NCI-H2196 treated with DMSO at 0.1 percent for 48 hours (cell line): Measurements from ENCODE around the gene EYA4.

Experiments used
- DNase-seq: peaks from one replicate; lab custom pipeline; 2025; ENCODE audit not compliant: unreplicated experiment; lab: John Stamatoyannopoulos, UW

EYA4 gene

DNA sequence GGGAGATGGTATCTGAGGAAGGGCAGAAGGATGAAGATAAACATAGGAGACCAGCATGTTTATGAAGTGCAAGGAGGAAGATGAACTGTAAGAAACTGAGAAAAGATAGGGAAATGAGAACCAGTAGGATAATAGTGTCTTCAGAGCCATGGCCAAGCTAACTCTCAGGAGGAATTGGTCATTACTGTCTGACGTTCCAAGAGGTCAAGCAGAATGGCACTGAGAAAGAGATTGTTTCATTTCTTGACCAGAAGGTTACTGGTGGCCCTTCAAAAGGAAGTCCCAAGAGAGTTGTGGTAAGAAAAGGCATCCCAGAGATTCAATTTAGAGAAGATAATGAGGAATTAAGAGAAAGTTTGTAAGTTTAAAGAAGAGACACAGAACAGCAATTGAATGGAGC, 47.5 kb downstream of the EYA4 start:
- no peak for DNase-seq

DNA sequence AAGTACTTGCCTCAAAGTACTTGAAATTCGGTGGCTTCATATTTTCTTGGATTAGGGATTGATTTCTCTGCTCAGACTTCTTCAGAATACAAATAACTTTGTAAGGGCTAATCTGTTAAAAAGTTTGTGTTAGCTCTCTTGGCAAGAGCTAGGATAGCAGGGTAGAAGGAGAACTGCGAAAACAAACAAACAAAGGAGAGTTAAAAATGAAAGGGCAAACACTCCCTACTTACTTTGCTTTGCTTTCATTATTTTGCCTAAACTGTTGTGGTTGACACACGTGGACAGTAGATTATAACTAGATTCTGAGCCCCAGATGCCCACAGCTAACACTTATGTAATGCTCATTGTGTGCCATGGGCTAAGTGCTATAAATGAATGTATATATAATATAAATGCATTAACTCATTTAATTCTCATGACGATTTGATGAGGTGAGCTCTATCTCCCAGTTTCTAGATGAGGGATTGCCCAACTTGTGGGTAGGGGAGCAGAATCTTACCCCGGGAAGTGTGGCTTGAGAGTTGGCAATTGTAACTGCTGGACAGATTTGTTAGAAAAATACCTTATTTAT, 48.7 kb downstream of the EYA4 start:
- no peak for DNase-seq

DNA sequence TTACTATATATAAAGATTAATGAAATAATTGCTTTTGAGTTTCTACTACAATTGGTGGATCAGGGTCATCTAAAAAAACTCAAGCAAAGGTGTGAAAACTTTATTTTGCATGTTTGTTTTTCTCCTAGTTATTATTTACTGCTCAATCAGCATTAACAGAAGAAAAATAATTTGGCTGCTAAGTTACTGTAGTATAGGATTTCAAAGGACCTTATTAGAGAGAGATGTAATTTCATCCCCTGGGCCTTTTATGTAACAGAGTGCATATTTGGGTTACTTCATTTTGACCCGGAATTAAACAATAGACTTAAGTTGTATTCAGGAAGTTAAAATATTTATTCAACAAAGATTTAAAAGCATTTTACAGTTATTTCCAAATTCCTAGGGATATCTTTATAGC, 49.8 kb downstream of the EYA4 start:
- DNase-seq = no peak

DNA sequence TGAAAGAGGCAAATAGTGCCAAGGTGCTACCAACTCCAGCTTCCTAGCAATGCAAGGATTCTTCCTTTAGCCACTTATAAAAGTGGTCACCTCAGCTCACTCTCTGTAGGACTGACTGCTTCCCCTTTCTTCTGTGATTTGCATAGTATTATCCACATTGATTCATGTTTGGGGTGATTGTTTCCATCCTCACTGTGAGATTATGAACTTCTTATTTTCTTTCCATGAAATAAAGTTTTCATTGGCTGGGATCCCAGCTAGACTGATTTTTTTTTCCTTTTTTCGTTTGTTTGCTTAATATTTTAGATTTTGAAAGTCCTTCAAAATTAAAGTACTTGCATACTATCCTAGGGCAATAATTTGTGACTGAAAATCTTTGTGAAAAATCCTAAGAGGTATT, 50.5 kb downstream of the EYA4 start:
- no peak for DNase-seq

DNA sequence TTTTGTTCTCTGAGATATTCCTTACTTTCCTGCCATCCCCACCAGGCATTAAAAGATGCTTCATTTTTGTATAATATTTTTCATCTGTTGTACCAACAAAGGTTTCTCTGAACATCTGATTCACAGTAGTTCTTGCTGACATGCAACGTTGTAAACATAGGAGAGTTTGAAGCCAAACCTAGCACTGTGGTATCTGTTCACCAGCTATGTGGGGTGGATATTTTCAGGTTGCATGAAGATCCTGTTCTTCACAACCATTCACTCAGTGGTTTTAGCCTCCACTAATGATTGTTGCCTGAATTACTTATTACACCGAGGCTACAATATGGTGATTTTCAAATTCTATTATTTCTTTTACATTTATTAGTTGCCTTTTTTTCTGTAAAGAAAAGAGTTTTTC, 56.5 kb downstream of the EYA4 start:
- no peak for DNase-seq

DNA sequence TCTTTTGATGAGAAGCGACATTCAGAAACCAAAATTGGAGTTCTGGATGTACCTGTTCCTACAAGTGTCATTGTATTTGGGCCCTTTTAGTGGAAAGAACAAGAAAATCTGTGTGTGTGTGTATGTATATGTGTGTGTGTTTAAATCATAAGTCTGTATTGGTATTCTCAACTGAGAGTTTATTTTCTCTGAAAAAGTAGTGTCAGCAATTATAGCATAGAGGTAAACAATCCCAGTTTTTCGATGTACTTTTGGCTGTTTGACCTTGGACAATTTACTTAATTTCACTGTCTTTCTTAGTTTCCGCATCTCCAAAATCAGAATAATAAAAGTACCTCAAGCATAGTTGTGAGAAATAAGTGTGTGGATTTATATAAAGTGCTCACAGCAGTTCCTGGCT, 57.2 kb downstream of the EYA4 start:
- no peak for DNase-seq

DNA sequence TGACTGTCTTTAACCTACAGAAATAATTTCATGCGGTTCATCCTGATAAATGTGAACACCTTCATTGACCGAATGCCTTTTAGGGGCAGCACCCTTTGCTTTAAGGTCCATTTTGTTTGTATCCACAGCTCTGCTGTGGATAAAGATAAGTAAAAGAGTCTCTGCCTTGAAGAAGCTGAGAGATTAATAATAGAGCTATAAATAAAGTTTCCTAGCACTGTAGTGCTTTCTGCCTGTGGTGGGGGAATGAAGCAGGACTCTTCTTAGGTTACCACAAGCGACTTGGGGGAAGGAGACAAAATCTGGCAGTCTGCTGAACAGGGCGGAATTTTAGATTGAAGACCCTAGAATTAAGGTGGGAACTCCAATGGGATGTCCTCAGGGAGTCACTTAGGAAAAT, 57.6 kb downstream of the EYA4 start:
- no peak for DNase-seq

DNA sequence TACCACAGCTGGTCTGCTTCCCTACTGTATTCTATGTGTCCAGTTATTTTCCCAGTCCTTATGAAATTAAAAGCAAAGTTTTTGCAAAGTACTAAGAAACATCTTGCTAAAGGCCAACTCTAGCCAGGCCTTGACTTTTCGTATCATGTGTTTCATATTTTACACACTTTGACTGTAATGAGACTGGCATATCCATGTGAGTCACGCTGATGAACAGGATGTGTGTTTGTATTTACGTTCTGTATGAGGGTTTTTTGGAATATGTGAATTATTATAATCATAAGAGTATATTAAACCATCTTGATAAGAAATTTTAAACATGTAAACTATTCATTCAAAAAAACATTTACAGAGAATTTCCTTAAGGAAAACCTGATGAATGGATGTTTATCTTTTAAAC, 59.7 kb downstream of the EYA4 start:
- no peak for DNase-seq

DNA sequence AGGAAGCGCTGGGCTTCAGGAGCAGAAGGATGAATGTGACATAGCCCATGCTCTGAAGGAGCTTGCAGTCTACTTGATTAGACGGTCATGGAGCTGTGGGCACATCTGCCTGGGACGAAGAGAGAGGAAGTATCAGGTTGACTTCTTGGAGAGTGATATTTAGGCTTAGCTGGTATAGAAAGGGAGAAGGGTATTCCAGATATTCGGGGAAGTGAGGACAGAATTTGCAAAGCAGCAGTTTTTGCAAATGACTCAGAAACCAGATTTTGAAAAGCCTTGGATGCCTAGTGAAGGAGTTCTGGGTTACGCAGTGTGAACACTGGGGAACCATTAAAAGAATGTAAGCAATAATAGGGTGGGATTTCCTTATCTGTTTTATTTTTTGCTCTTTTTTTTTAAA, 60.7 kb downstream of the EYA4 start:
- DNase-seq = no peak

DNA sequence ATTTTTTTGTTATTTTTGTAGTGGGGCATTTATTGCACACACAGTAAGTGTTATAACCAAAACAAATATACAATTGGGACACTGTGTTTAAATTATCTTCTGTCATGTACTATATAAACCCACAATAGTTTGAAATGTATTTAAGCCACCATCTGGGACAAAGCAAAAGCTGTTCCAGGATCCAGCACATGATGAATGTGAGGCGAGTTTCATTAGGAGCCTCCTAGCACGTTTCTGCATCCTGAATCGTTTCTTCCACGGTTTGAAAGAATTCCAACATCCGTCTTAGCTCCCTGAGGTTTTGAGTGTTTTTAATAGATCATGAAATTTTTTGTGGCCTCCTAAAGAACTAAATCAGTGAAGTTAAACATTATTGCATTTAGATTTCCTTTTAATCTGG, 65.8 kb downstream of the EYA4 start:
- DNase-seq = no peak

DNA sequence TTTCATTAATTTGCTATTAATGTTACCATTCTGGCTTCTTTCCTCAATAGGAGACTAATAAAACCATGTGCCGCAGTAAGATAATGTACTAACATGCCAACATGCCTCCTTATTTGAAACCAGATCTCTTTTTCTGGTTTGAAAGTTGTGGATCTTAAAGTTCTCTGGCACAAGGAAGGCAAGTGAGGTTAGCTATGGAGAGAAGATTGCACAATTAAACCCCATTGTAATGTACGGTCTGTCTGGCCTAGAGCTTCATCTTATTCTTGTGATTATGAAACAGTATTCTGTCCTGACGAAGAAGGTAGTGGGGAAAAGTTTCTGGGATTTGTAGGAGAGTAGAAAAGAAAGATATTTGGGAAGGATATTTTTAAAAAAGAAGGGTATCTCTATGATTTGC, 68.4 kb downstream of the EYA4 start:
- DNase-seq = no peak

DNA sequence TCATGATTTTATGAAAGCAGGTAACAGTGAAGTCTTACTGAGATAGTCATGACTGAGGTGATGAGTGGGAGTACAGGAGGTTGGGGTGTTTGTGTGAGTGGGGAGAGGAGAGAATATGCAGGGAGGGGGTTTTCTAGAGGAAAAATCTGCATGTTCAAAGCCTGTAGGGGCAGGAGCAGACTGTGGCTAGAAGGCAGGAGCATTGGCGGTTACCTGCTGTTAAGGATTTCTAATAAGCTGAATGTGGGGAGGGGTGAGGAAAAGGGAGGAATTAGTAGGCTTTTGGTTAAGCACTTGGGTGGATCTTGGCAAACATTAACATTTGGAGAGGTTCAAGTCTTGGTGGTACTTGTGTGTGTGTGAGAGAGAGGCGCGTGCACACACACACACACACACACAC, 70.8 kb downstream of the EYA4 start:
- DNase-seq = no peak

DNA sequence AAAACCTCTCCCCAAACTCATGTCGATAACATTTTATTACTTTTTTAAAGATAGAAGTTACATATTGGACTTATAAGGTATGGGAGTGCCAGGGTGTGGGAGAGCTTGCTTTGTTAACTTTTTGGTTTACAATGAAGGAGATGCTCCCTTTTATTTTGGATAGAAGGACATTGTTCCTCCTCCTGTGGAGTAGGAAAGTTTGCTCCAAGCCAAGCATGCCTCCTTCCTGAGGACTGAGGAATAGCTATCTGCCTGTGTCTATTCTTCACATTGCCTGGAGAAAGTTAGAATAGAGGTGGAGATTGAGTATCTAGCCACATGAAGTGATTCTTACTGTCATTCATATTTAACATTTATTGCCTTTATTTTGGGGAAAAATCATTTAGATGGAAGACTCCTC, 71.9 kb downstream of the EYA4 start:
- DNase-seq = no peak

DNA sequence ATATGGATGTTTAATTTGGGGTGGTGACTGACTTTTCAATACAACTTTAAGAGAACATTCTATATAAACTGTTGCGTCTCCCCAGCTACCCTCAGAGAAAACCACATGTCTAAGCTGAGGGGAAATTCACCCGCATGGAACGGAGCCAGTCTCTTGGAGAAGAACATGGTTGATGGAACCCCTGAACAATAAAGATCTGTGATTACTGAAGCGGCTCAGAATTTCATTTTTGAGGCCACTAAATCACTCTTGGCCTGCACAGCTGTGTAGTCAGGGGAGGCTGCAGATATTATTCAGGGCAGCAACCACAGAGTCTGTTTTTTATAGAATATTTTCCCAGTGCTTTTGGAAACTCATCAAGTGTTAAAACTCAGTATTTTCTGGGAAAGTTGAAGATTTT, 73.8 kb downstream of the EYA4 start:
- DNase-seq = no peak

DNA sequence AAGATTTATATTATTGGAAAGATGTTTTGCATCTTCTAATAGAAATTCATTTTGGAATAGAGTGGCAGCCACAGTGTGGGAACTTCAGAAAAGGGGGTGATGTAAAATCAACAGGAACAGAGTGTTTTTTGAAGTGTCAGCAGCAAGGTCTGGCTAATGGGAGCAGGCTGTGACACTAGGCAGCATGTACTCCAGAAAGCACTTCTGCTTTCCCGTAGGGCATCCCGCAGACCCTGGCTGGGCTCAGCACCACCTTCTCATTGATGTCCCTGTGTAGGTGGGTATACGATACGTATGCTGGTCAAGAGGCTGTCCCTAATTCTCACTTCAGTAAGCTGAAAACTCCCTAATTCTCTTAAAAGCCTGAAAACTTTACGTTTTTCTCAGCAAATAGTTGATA, 74.7 kb downstream of the EYA4 start:
- no peak for DNase-seq

DNA sequence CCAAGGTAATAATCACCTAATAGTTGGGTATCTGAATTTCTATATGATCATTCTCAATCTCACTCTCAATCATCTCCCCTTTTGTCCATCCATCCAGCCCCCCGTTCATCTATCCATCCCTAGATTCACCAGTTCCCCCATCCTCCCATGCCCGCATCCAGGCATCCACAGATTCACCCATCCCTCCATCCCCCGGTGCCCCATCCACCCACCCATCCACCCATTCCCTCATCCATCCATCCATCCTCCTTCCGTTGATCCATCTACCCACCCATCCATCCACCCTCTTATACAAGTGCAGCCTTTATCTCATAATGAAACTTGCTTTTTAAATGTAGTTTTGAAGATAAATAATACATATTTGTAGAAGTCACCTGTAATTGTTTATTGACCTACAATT, 76.5 kb downstream of the EYA4 start:
- DNase-seq = no peak

DNA sequence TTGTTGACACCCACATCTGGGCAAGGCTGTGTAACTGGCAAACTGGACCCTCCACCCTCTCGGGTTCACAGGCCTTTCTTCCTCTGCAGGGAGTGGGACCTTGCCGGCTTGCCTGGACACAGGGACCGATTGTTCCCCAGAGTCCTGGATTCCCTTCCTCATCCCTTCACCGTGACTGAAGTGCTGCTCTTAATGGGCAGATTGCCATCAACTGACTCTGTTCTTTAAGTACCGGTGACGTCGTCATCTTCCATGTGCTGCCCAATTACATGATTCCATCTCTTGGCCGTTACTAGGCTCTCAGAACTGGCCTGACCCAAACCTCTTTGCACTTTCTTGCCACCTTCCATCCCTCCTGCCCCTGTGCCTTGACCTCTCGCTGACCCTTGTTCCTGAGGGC, 85.4 kb downstream of the EYA4 start:
- DNase-seq = peak; percentile 49

DNA sequence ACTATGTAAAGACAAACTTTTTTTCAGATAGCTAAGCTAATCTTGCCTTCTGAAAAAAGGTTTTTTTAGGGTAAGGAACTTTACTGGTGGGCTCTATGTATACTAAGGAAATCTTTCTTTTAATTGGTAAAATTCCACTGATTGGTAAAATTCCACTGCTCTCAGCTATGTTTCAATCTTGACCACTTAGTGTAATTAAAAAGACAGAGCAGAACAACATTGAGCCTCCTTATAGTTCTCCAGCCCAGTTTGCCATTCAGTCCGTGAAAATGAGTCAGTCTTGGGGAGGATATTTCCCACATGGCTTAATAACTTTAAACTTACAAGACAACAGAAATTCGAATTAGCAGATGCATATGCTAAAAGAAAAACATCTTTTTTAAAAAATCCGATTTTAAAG, 92.7 kb downstream of the EYA4 start:
- no peak for DNase-seq

DNA sequence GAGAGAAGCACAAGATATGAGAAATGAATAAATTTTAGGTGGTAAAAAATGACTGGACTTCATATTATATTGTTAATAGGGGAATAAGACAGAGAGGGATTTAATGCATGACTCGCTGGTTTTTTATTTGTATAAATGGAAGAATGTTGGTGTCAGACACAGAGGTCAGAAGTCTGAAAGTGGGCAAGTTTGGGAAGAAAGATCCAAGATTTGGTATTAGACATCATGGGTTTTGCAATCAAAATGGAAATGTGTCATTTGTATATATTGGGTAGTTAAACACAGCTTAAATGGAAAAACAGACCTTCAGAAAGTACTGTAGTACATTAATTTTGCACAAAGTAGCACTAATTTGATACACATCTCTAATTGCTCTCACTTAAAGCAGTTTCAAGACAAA, 96.2 kb downstream of the EYA4 start:
- no peak for DNase-seq

DNA sequence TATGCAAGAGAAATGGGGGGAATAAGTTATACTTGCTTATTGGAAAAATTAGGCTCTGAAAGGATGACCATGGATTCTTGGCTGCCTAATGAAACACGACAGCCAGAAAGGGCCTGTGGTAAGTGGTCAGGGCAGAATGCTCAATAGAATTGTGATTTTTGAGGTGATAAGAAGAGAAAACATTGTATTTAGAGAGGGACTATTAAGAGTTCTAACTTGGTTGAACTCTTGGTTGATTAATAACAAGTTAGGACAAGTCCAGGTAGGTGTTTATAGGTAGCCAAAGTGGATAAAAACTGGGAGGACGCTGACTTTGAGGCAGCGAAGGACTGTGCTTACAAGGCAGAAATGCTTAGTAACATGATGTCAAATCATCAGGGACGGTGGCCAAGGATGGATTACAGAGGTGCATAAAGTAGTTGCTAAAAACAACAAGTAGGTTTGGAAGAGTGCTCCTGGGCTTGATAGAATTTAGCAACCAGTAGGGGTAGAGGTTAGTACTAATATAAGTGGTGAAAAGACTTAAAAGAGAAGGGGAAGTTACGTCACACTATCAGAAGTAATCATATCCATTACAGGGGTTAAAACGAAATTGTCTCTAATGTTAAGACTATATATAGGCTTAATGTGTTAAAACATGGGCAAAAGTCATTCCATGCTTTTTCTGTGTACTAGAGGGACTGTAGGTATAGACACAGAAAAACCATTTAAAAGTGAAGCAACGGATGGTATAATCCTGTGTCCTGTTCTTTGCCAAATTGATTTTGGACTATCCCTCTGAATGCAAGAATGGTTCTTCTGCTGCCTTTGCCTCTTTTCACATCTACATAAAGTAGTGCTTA, 98.6 kb downstream of the EYA4 start:
- DNase-seq = no peak

DNA sequence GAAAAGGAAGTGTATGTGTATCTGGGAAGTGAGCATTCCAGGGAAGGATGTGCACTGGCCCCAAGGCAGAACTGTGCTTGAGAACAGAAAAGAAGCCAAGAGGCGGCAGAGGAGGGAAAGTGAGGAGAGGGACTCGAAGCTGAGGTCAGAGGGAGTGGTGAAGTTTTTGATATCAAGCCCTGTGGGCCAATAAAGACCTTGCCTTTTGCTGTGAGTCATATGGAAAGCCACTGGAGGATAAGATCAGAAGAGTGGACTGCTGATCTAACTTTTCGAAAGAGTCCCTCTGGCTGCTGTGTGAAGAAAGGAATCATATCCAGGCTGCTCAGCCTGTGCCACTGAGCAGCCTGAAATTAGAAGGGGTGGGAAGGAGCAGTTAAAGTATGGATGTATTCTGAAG, 99.4 kb downstream of the EYA4 start:
- no peak for DNase-seq

DNA sequence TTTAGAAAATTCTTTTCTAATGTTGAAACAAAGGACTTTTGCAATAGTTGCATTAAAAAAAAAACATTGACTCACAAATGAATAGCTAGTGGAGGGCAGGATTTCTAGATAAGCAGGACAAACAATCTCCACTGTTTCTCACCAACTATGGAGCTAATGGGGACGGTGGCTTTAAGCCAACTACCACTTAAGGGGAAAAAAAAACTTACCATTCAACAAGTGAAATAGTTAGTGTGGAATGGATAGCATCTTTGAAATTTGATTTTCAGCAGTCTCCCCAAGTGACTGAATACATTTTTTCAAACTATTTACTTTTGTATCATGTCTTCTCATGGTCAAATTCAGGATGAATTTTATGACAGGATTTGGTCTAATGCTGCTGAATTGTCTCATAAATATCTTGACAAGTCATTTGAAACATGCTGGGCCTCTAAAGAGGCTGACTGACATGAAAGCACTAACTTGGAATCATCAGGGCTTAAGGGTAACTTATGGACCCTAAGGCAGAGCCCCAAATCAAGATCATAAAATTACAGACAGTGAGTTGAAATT, 100.5 kb downstream of the EYA4 start:
- DNase-seq = peak; percentile 10

DNA sequence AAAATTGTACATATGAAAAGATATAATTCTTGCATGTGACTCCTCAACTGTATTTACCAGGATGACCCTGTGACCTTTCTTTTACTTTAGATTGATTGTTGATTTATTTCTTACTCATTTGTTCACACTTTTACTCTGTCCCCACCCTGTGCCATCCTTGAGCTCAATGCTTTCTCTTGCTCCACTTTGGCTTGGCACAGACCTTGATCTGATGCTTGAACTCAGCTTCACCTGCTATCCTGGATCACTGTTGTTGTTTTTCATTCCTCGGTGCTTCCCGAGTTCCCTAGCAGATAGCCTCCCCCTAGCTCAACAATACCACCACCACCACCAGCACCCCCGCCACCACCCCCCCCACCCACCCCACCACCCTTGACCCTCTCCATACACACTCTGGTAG, 102.1 kb downstream of the EYA4 start:
- no peak for DNase-seq
